Mesenteric fat pad (tissue), 1 donor: ENCODE measurements around the gene MAP3K9. TPM values are rescaled to one million over a fixed set of nuclear protein-coding genes. Genes with fewer than 3 reads are reported as not detected.
"Not testable (repeated sequence)": the region's sequence is repeated elsewhere in the genome, so short reads cannot be mapped to it uniquely, and the experiment has no call there.

ENCODE experiments used
- DNase-seq: peaks from one replicate; pipeline ENCODE4 v3.0.0-alpha.2; 2020; ENCODE audit warnings: low spot score
- total RNA-seq: library from RNA; stranded (reverse); fragmentation: NEBNext Ultra II Directional; extraction: Animal tissue kit (Norgen Biotek cat#: 25700); gene quantifications from one replicate; pipeline ENCODE4 v1.2.1, GENCODE V29; 2021
- donor health status: DM: yes; HTN: yes; CAD: no.

Gene MAP3K9
- total RNA-seq, 1 donor from 2014 or later = 0.26 TPM

DNA sequence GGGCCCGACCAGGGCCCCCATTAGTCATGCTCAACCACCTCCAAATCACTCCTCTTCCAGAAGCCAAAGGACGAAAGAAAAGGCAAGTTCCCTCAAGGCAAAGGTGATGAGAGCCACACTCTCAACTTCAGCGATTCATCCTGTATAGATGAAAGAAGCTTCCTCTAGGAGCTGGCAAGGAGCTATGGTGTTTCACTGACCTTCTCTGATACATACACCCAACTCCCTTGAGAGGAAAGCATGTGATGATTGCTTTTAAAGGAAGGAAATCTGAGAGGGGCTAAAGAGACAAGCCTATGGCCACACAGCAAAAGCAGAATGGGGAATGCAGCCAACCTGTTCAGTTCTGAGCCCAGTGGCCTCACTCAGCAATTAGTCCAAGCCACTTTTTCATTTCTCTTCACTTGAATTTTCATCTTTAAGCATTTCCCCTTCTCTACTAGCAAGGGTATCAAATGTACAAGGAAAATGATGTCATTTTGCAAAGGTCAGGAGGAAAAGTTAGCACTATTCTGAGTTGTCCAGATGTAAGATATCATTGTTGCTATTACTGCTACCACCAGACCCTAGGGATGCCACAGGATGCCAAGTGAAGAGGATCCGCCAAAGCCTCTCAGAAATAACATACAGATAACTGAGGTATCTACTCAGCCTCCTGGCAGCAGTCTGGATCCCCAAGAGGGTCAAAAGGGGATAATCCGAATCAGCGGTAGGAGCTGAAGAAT lies 82.5 kb downstream of the MAP3K9 start:
- DNase-seq = no peak

DNA sequence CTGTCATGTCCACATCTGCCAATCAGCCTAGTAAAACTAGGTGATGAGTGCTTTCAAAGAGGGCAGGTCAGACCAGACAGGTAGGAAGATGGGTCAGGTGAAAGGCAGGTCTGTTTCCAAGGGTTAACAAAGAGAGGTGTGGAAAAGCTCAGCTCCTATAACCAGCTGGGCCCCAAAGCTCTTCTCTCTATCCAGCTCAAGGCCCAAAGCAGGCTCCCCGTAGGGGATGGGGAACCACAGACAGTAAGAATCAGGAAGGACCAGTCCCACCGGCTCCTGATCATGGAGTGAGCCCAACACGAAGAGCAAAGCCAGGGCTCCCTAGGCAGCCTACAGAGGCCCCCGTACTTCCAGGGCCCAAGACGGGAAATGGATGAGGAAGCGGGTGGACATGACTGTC lies 84.4 kb downstream of the MAP3K9 start:
- DNase-seq = no peak

DNA sequence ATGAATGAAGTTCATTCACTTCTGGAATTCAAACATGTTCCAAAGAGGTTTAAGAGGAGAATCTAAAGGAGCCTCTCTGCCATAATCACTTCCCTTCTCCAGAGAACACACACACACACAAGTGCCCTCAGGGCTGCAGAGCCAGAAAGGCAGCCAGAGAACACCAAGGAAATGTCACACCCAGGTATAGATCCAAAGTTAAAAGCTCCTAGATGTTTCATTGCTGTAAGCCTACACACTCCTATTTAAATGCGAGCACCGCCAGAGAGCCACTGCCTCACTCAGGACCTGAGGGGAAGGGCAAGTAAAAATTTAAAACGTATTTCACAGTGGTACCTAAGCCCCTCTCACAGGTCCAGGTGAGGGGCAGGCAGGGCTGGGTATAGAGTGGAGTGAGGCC lies 85.2 kb downstream of the MAP3K9 start:
- no peak for DNase-seq

DNA sequence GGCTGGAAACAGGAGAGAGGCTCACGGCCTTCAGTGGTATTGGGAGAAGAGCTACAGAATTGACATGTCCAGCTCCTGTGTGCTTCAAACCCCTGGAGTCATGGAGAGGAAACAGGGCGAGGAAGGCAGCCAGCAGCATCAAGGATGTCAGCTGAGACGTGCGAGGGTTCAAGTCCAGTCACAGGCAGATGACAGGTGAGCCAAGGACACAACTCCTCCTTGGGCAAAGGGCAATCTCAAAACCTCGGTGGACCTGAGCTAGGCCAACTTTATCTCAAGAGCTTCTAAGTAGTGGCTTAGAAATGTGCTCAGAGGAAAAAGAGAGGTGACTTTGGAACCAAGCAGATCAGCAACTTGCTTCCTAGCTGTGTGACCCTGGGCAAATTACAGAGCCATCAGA lies 86.0 kb downstream of the MAP3K9 start:
- DNase-seq = no peak

DNA sequence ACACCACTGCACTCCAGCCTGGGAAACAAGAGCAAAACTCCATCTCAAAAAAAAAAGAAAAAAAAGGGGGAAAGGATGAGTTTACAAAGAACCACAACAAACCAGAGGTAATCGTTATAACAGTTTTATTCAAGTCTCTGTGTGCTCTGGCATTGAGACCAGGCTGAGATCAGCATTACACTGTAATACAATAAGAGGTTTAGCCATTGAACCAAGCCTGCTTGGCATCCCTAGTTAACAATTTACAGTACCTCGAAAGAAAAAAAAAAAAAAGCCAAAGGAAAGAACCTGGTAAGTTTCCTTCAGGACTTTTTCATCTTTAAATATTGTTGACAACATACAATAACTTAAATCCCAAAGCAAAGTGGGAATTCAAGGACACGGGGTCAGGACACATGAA lies 86.9 kb downstream of the MAP3K9 start:
- DNase-seq = no peak

DNA sequence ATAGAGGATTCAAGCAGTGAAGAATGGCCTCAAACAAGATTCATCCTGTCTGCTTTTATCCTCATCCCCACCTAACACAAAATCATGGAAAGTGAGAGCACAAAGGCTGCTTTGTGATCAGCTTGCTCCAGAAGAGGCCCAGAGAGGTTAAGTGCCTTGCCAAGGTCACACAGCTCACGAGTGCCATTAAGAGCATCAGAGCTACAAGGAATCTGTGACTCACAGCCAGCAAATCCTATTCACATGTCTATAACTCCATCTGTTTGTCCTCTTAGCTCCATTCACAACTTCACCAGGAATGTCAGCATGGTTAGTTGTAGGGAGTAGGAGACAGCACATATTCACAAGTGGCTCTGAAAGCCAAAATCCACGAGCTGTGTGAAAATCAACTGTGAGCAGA lies 87.8 kb downstream of the MAP3K9 start:
- DNase-seq = no peak

DNA sequence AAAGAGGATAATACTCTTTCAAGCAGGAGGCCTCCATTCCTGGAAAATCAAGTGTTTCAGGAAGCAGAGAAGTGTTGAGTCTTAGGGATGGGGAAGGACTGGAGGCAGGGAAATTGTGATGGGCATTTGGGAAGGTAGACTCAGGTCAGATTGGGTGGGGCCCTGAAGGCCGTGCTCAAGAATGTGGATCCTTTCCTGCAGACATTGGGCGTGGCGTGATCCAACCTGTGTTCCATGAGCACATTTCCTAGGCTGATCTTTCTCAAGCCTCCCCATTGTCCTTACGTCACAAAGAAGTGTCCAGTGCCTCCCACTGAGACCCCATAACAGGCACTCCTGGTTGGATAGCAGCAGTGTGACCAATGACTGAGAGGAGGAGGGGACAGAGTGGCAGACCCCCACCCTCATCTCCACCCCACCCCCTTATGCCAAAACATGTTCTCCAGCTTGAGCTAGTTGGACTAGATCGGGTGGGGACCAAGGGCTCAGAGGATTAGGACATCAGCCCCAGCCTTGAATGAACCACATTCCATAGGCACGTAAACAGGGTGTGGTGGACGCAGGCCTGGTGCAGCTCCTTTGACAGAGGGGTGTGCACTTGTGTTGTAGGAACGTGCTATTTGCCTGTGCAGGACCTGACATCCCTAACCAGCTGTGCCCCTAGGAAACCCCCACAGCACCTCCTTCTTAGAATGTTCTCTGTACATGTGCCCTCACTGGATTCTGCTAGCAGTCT lies 90.8 kb downstream of the MAP3K9 start:
- no peak for DNase-seq

DNA sequence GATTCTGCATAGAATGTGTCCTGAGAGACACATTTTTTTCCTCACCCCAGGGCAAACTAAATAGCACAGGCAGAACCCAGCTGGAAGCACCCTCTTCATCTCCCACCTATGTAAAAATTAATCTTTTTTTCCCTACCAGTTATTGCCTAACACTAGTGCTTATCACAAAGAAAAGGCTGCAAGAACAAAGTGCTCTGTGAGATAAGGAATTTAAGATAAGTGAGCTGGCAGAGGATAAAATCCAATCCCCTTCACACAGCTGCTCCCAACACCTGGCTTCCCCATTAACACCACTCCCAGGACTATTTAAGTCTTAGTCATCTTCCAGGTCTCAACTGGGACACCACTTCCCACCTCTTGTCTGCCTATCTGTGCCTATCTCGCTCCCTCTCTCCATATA lies 92.4 kb downstream of the MAP3K9 start:
- DNase-seq = no peak

DNA sequence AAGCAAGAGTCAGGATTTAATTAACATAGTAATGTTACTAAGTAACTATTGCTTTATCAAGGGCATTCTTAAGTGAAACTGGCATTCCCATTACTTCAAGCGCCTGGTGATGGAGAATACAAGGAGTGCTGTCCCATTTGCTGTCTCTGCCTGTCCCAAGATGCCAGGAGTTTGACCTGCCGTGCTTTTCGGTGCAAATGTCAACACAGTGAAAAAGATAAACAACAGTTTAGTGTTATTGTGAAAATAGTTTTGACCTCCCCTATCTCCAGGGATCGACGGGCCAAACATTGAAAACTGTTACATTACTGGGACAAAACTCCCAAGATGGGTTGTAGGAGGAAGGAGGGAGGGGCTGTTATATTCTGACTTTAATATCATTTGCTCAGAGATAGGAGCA lies 92.8 kb downstream of the MAP3K9 start:
- DNase-seq = no peak

DNA sequence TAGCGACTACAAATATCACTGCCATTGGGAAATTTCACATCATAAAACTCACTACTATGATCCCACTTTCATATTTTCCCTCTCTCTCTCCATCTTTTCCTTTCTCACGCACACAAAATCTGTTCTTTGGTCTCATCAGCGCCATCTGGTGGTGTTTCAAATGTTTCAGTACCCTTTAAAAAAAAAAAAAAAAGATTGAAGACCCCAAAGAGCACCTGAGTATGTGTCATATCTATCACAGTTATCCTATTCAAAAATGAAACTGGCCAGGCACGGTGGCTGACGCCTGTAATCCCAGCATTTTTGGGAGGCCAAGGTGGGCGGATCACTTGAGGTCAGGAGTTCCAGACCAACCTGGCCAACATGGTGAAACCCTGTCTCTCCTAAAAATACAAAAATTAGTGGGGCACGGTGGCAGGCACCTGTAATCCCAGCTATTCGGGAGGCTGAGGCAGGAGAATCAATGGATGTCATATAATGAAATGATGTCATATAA lies 95.2 kb downstream of the MAP3K9 start:
- no peak for DNase-seq

DNA sequence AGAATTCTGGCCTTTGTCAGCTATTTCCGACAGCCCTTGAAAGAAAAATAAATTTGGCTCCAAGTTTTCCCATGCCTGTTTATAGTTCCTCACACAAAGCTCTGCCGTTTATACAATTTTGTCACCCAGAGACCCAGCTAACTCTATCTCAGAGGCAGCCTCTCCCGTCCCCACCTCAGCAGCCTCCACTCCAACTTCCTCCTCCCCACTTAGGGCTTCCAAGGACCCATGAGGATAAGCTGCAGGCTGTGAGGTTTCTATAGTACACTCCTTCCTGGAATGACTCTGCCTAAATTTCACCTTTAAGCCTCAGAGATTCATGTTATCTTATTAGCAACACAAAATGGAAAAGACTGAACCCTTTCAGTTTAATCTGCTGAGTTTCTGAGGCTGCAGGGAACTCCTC lies 95.8 kb downstream of the MAP3K9 start:
- no peak for DNase-seq

DNA sequence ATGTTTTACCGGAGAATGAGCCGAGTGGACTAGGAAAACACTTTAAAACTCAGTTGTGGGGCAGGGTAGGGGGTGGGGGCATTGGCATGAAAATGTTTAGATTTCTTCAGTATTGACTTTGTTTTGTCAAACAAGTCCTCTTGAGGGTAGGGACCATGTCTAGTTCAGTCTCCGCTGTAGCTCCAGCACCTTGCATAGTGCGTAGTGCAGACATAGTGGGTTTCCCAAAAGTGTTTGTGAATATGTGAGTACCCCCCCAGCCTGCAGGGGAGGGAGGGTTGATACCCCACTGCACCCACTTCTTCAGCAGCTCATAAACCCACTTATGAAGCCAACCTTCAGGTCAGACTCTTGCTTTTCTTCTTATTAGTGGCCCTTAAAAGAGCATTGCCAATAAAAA lies 96.2 kb downstream of the MAP3K9 start:
- no peak for DNase-seq

DNA sequence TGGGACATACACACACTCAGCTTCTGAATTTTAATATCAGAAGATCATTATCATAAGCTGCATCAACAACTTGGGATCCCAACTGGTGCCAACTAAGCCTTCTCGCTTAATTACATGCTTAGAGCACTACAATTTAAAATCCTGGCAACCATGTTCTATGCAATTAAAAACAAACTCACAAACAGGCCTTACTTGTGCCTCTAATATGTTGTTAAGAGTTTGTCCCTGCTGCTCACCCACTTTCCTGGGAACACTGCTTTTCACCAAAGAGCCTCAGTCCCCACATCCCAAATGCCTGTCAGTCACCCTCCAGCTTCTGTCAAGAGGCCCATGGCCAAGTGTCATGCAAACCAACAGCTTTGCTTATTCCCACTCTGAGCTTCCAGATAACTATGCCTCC lies 97.9 kb downstream of the MAP3K9 start:
- no peak for DNase-seq

DNA sequence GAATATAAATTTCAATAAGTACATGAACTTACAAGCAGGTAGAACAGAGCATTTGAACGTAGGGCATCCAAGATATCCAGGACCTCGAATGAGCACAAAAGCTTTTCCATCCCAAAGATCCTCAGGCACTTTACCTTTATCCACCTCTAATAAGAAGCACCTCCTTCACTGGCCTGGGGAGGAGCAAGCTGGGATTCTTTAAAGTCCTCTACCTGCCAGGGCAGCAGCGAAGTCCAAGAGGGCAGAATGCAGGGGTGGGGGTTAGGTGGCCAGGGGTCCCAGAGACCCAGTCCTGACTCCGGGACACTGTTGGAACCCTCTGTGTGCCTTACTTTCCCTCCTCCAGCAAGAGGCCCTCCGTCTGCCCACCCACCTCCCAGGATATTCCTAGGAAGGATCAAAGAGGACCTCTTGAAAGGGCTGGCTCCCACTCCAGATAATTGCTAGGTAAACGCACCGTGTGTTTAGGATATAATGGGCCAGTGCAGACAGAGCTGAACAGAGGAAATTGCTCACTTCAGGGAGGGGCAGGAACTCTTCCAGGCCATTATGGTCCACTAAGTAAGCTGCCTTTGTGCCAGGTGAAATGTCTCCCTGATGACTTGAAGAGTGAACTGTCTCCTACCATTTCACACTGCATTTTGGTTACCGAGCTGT lies 99.5 kb downstream of the MAP3K9 start:
- no peak for DNase-seq

DNA sequence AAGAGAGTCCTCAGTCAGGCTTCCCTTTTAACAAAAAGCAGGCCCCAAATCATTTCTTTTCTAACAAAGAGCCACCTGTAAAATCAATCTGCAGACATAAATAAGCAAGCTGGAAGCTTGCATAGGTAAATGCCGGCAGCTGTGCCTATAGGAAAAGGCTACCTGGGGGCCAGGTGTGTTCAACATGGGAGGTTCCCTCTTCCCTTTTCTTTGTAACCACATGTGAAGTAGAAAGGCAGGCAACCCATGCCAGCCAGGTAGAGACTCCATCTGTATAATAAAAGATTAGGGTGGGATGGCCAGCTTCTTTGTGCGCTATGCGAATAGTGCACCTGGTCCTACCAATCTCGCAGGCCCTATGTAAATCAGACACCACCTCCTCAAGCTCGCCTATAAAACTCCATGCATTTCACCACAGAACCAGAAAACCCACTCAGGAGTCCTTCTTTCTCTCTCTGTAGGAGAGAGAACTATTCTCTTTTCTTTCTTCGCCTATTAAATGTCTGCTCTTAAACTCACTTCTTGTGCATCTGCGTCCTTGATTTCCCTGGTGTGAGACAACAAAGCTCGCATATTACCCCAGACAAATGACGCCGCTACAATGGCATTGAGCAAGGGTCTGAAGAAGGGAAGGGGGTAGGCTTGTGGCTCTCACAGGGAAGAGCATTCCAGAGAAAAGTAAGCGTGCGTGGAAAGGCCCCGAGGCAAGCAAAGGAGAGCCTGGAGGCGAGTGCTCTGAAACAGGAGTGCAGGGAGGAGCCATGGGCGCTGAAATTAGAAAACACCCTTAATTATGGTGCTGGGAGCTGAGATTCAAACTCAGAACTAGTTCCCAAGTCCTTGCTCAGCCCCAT lies 100.4 kb downstream of the MAP3K9 start:
- no peak for DNase-seq

DNA sequence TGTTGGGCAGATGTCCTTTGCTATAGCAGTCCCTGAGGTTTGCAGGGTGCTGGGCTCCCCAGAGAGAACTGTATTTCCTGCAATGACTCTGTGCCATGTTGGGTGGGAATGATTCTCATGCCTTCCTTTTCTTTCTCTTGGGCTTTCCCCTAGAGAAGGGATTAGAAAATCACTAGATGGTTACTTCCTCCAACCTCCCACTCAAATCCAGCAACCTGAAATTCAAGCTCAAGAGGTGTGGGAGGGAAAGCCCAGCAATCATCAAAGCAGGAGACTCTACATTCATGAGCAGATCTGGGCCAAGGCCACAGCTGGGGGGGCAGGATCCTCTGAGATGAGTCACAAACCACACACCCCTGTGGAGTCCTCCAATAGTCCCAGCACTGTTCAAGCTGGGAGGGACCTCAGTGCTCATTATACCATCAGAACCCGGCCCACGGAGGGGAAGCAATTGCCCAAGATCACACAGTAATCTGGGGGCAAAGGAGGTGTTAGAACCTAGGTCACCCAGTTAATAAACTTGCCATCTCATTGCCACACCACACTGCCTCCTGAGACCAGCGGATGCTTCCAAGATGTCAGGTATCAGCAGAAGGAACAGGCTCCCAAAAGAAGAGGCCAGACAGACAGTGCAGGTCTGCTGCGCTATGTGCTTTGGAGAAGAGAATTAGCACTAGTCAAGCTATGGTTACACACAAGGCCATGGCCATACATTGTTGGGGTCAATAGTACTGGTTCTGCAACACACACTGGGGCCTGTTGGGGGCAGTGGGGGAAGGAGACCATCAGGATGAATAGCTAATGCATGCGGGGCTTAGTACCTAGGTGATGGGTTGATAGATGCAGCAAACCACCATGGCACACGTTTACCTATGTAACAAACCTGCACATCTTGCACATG lies 101.9 kb downstream of the MAP3K9 start:
- DNase-seq = no peak

DNA sequence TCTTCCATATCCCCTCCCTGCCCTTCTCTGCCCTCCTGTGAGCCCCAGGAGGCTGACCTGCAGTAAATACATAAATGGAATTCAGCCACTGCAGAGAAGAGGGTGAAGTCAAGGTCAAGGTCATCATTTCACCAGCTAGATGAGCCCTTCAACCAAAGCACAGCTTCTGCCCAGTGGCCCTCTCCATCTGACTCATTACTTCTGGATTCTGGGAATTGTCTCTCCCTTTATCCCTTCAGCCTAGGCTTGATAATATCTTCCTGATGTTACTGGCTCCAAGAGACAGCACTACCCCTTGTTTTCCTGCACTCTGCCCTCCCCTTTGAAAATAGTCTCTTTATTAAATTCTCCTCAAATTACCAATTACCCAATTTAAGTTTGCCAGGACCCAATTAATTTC lies 103.1 kb downstream of the MAP3K9 start:
- DNase-seq = no peak

DNA sequence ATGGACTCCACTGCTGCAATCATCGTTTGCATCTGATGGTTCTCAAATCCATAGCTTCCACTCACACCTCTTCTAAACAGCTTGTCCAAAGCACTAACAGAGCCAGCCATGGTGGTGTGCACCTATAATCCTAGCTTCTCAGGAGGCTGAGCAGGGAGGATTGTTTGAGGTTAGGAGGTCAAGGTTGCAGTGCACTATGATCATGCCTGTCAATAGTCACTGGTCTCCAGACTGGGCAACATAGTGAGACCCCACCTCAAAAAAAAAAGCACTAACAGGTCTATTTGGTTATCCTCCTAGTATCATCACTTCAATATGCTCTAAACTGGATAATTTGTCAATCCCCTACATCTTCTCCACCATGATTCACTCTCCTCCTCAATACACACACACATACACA lies 104.4 kb downstream of the MAP3K9 start:
- no peak for DNase-seq

DNA sequence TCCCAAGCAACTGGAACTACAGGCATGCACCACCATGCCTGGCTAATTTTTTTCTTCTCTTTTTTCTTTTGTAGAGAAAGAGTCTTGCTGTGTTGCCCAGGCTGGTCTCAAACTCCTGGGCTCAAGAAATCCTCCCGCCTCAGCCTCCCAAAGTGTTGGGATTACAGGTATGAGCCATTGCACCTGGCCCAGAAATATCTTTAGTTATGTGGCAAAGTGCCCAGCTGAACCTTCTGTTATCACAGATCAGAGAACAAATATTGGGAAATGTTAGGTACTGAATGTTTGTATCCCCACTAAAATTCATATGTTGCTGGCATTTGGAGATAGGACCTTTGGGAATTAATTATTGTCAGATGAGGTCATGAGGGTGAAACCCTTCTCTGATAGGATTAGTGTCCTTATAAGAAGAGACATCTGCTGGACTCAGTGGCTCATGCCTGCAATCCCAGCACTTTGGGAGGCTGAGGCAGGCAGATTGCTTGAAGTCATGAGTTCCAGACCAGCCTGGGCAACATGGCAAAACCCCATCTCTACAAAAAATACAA lies 105.6 kb downstream of the MAP3K9 start:
- not testable (repeated sequence) for DNase-seq

DNA sequence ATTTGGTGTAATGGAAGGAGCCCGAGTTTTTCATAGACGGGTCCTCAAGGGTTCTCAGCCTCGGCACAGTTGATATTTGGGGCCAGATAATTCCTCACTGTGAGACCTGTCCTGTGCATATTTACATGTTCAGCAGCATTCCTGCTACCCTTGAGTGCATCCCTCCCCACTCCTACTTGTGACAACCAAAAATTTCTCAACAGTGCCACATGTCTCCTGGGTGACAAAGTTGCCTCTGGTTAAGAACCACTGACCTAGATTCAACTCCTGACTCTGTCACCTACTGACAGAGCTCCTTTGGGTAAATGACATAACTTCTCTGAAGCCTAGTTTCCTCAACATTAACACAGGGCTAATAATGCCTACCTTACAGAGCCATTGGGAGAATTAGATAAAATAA lies 107.2 kb downstream of the MAP3K9 start:
- DNase-seq = no peak
